Measurements from ENCODE around the gene PTPN6.

Gene PTPN6

DNA sequence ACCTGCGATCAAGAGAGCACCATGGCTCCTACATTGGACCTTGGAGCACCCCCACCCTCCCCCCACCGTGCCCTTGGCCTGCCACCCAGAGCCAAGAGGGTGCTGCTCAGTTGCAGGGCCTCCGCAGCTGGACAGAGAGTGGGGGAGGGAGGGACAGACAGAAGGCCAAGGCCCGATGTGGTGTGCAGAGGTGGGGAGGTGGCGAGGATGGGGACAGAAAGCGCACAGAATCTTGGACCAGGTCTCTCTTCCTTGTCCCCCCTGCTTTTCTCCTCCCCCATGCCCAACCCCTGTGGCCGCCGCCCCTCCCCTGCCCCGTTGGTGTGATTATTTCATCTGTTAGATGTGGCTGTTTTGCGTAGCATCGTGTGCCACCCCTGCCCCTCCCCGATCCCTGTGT lies 9.4 kb upstream of the PTPN6 start:
- DNase-seq (ENCODE audit: low spot score): no peak

DNA sequence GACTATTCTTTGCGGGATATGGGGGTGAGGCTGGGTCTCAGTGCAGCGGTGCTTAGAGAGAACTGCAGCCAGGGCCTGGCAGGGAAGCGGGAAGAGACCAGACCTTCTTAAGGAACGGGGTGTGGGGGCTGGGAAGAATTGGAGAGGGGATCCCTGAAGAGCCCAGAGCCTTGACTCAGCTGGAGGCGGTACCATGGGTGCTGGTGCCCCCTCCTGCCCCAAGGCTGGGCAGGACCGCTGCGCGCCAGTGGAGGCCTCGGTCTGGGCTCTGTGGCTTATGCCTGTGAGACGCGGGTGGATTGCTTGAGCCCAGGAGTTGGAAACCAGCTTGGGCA lies 8.9 kb upstream of the PTPN6 start:
- no peak for DNase-seq (ENCODE audit: low spot score)

DNA sequence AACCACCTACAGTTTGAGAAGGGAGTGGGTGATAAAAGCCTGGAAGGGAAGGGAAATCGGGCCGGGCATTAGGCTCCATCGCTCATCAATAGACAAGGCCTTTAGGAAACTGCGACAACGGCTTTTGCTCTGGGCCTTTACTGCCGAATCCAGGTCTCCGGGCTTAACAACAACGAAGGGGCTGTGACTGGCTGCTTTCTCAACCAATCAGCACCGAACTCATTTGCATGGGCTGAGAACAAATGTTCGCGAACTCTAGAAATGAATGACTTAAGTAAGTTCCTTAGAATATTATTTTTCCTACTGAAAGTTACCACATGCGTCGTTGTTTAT lies 7.8 kb upstream of the PTPN6 start:
- peak; percentile 92 for DNase-seq (ENCODE audit: low spot score)

DNA sequence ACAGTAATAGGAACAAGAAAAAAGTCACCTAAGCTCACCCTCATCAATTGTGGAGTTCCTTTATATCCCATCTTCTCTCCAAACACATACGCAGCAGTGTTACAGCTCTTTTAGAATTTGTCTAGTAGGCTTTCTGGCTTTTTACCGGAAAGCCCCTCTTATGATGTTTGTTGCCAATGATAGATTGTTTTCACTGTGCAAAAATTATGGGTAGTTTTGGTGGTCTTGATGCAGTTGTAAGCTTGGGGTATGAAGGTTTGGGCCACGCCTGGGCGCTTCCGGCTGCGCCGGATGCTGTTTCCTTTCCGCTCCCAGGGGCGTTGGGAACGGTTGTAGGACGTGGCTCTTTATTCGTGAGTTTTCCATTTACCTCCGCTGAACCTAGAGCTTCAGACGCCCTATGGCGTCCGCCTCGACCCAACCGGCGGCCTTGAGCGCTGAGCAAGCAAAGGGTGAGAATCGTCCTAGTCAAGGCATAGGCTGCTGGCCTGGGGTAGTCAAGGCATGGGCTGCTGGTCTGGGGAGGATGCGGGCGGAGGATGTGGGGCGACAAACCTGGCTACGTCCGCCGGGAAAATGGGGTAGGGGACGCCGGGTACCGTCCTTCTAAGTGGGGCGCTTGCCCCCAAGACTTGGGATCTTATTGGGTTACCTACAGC lies 7.3 kb upstream of the PTPN6 start, which contains the start of the genes C12orf57 and RNU7-1:
TSS of gene C12orf57 (plus strand) at position 301 of the 659 bp plus-strand sequence. CDS start at position 401, 100 bp downstream.
TSS of gene RNU7-1 (plus strand) at position 95 of the 659 bp plus-strand sequence.
- DNase-seq (ENCODE audit: low spot score): peak; percentile 84

DNA sequence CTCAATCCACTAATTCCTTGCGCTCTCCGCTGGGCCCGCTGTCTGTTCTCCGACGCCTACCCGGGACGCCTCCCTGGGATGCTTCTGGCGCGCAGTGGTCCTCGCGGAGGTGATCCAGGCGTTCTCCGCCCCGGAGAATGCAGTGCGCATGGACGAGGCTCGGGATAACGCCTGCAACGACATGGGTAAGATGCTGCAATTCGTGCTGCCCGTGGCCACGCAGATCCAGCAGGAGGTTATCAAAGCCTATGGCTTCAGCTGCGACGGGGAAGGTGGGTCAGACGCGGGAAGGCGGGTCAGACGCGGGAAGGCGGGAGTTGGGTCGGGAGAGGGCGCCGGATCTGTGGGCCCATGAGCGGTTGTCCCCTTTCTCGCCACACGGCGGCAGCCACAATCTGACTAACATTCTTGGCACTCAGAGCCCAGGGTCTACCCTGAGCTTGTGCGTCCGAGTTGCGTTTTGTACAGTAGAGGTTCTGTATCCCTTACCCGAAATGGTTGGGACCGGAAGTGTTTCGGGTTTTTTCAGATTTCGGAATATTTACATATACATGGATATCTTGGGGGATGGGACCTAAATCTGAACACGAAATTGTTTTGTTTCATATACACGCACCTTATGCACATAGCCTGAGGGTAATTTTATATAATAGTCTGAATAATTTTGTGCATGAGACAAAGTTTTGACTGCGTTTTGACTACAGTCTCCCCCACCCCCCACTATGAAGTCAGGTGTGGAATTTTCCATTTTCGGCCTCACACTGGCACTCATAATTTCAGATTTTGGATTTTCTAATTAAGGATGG lies 6.6 kb upstream of the PTPN6 start:
- peak; percentile 90 for DNase-seq (ENCODE audit: low spot score)

DNA sequence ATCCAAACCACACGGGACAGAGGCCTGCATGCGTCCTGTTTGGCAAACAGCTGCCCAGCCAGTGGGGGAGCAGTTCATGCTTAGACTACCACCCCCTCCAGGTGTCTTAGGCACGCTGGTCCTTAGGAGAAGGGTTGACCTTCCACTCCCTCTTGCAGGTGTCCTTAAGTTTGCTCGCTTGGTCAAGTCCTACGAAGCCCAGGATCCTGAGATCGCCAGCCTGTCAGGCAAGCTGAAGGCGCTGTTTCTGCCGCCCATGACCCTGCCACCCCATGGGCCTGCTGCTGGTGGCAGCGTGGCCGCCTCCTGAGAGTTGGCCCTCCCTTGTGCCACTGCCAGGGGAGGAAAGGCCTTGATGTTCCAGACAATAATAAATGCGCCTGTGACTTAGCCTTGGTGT lies 5.5 kb upstream of the PTPN6 start:
- no peak for DNase-seq (ENCODE audit: low spot score)

DNA sequence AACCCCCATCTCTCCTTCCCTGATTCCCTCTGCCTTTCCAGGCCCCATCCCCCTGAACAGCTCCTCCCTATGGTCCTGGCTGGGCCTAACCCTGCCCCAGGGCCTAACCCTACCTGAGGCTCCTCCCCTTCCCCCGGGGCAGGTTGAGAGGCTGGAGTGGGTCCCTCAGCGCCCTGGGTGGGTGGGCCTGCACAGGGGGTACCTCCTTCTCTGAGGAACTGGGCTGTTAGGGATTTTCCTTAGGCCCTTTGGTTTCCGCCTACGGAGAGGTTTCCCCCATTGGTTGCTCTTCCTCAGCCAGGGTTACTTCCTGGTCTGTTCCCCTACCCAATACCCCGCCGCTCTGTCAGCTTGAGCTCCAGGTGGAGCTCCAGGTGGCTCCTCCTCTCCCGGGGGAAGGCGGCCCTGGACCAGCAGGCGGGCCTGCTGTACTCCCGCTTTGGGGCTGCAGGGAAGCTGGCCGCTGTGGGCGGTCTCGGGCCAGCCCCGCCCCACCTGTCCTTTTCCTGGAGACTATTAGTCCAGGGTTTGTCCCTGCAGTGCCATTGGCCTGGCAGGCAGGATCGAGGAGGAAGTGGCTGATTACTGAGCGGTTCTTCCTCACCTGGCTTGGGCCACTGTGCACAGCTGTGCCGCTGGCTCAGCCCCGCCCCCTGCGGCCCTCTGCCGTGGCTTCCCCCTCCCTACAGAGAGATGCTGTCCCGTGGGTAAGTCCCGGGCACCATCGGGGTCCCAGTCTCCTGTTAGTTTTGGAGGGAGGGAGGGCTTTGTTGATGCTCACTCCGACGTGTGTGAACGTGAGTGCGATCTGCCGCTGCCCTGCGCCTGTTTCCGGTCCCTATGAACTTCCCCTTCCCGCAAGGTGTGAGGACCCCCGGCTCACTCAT lies 4.9 kb upstream of the PTPN6 start:
- DNase-seq (ENCODE audit: low spot score): peak; percentile 60

DNA sequence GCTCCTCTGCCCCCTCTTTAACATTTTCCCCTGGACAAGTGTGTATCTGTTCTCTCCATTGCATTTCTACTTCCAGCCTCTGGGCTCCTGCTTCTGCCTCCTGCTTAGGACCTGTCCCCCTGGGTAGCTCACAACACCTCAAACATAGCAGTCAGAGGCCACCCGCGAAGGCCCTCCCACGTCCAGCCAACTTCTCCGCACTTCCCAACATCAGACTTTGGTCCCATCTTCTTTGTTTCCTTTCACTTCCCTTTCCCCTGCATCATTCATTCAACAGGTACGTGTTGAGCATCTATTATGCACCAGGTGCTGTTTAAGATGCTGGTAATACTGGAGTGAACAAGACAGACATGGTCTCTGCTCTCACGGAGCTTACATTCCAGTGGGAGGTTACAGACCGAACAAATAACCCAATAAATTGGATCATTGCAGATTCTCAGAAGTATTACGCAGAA lies 4.2 kb upstream of the PTPN6 start:
- no peak for DNase-seq (ENCODE audit: low spot score)

DNA sequence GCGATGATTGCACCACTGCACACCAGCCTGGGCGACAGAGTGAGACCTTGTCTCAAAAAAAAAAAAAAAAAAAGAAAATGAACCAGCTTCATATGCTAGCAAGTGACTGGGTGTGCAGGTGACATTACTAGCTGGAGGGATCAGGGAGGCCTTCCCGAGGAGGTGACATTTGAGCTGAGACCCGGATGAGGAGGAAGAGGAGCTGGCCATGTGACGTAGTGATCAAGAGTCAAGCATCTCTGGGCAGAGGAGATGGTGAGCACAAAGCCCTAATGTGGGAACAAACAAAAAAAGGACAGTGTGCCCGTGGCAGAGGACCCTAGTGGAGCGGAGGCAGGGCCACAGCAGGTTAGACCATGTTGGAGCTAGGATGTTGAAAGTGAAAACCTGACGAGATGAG lies 3.5 kb upstream of the PTPN6 start:
- no peak for DNase-seq (ENCODE audit: low spot score)

DNA sequence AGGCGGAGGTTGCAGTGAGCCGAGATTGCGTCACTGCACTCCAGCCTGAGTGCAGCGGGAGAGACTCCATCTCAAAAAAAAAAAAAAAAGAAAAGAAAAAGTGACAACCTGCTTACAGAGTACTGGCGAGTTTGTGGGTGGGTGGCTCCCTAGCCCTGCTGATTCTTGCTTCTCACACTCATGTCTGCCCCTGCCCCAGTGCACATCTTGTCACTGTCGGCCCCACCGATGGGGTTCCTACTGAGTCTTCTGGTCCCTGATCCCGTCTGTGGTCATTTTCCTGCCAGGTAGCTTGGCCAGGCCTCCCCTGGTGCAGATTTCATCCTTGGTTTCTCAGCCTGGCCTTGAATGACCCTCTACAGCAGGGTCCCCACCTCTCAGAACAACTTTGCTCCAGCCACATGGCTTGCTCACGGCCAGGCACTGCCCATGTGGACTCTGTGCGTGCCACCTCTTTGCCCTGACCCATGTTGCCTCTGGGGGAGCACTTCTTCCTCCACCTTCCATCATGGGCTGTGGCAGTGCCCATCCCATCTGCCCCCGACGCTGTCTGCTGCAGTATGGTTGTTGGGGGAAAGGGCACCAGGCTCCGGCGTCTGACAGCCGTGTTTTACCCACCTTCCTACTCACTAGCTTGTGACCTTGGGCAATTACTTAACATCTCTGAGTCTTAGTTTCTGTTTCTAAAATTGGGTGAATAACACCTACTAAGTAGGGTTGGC lies 2.1 kb upstream of the PTPN6 start:
- DNase-seq (ENCODE audit: low spot score): peak; percentile 52

DNA sequence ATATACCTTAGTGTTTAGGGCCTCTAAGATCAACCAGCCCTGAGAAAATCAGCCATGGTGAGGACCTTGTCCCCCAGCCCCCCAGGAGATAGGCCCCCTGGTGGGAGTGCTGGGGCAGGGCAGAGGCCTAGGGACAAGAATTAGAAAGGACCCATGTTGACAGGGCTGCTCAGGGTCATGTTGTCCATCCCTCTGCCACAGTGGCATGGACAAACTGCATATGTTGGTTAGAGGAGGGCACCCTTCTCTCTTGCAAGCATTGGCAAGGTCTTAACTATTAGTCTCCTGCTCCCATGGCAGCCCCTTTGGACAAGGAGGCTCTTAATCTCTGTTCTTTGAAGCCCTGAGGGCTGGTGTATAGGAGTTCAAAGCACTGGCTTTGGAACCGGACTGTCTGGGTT lies 755 bp upstream of the PTPN6 start:
- DNase-seq (ENCODE audit: low spot score): peak; percentile 40

DNA sequence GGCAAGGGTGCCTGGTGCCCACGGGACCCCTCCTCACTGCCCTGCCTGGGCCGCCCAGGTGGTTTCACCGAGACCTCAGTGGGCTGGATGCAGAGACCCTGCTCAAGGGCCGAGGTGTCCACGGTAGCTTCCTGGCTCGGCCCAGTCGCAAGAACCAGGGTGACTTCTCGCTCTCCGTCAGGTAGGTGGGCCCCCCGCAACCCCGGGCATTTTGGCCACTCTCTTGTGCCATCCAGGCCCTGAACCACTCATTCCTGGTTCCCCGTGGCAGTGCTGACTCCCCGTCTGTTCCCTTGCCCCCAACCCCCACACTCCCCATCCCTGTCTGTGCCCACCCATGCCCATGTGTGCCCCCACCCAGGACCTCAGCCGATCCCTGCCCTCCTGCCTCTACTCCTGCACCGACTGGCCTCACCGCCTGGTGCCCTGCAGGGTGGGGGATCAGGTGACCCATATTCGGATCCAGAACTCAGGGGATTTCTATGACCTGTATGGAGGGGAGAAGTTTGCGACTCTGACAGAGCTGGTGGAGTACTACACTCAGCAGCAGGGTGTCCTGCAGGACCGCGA lies 480 bp downstream of the PTPN6 start:
- DNase-seq (ENCODE audit: low spot score): peak; percentile 41

DNA sequence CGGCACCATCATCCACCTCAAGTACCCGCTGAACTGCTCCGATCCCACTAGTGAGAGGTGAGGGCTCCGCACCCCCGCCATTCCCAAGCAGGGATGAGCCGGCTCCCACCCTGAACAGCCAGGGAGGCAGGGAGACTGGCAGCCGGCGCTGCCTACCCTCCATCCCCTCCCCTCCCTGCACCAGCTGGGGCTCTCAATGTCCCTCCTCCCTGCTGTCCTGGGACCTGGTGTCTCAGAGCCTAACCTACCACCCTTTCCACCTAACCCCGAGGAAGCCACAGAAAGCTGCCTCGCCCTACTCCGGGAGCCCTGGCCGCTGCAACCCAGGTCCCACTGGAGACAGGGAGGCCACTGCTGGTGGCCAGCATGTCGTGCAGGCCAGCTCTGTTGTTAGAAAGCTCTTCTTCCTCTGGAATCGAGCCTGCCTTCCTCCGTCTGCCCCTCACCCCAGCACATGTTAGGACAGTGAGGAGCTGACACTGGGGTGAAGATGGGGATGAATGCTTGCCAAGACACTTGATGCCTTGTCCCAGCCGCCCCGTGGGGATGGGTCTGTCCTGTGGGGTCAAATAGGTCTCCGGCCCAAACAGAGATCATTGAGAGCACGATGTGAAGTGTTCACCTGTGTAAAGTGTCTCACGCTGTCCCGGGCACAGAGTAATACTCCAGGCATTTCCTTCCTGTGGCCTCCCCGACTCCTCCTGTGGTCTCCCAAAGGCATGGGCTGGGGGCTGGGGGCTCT lies 1.1 kb downstream of the PTPN6 start:
- no peak for DNase-seq (ENCODE audit: low spot score)

DNA sequence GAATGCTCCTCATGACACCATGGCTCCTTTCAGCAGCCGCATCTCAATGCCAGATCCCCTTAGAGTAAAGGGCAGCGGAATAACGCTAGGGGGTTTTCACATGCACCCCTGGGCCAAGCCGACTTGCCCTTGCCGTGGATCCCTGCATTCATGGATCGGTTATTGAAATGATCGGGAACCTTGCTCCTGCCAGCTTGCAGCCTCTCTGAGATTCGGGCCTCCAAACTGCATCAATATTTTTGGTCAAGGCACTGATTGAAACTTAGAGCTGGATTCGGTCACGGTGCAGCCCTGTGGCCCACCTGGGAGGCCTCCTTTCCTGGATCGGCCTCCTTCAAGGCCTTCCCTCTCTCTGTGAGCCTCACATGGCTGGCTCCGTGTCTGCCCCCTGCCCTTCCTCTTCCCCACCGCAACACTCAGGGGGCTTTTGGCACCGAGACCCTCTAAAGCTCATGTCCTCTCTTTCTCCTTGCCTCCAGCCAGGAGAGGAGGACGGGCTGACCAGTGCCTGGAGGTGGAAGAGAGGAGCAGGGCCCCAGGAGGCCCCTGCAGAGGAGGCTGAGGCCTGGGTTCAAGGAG lies 1.8 kb downstream of the PTPN6 start:
- no peak for DNase-seq (ENCODE audit: low spot score)

DNA sequence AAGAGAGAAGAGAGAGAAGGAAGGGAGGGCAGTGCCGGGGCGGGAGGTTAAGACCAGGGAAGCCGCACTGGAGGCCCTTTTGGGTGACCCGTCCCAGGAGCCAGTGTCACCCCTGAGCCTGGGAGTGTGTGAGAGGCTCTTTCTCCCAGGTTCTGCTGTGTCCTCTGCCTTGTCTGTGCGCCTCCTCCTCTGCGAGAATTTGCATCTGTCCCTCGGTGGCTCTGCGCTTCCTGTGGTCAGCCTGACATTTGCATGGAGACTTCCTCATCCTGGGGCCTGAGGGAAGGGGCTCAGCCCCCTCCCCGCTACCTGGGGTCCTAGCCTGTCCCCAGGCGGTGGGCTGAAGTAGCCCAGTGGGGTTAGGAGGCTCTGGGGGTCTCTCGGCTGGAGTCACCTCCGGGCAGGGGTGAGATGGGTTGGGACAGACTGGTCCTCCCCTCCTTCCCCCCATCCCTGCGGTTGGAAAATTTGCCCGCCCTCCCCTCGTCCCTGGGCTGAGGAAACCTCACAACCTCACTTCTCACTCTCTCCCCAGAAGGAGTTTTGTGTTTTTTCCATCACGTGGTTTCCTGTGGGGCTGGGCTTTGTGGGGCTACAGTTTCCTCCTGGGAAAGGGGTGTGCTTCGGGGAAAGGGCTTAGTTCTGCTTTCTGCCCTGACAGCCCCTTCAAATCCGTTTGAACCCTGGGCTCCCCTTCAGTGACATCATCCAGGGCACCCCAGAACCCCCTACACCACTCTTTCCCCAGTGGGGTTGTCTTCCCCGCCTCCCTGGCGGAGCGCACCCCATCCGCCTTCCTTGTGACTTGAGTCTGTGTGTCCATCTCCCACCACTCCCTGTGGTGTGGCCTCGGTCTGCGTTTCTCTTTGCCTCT lies 2.5 kb downstream of the PTPN6 start:
- DNase-seq (ENCODE audit: low spot score): peak; percentile 82

DNA sequence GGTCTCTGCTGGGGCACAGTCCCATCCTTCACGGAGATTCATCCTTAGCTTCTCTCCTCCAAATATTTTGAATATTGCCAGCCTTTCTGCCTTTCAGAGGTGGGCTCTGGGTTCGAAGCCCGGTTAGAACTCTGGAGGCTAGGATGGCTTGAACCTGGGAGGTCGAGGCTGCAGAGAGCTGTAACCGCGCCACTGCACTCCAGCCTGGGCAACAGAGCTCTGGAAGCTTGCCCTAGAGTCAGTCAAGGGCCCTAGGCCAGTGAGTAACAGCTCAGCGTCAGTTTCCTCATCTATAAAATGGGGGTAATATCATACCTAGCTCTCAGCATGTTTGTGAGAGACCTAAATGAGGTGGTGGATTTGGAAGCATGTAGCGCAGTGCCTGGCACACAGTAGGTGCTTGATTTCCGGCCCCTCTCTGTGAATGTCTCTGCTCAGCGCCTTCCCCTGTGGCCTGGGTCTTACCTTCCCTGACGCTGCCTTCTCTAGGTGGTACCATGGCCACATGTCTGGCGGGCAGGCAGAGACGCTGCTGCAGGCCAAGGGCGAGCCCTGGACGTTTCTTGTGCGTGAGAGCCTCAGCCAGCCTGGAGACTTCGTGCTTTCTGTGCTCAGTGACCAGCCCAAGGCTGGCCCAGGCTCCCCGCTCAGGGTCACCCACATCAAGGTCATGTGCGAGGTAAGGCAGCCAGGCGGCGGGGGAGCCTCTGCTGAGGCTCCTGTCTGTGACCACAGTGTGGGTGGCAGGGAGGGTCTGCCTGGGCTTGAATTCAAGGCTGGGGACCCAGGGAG lies 3.4 kb downstream of the PTPN6 start:
- no peak for DNase-seq (ENCODE audit: low spot score)

DNA sequence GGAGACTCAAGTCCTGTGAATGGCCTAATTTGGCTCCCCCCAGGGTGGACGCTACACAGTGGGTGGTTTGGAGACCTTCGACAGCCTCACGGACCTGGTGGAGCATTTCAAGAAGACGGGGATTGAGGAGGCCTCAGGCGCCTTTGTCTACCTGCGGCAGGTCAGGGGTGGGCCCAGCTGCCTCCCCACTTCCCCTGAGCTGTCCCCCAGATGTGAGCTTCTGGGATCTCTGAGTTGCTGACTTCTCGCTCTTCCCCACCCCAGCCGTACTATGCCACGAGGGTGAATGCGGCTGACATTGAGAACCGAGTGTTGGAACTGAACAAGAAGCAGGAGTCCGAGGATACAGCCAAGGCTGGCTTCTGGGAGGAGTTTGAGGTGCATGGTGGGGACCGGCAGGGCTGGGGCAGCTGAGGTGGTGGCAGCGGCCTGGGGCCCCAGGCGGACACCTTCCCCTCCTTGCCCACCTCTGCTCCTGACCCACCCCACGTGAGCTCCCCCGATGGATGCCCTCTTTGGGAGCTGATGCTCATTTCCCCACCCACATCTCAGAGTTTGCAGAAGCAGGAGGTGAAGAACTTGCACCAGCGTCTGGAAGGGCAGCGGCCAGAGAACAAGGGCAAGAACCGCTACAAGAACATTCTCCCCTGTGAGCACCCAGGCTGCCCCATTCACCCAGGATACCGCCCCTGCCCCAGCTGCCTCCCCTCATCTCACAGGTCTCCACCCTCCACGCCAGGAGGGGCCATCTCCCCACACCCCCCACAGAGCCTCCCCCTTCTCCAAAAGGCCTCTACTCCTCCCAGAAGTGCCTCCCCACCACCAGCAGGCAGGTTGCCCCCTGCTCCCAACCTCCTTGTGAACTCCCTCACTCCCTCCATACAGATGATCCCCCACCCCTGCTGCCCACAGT lies 4.2 kb downstream of the PTPN6 start:
- no peak for DNase-seq (ENCODE audit: low spot score)
